SK-N-SH (cell line): ENCODE data around the gene FBXW9. TPM values are rescaled to one million over a fixed set of nuclear protein-coding genes. Genes with fewer than 3 reads are reported as not detected.

Source experiments
- CTCF ChIA-PET: fragments of 300-600, 350-600 bp; formaldehyde crosslinking; extraction: SDS; loops from one replicate; lab custom pipeline; 2021; lab: Yijun Ruan, JAX
- POLR2A ChIA-PET: fragments of 350-600 bp; sonication (Branson Sonifier 250); formaldehyde crosslinking; extraction: SDS; loops from one replicate; lab custom pipeline; 2020; ENCODE audit warnings: antibody characterized with exemption, inconsistent platforms; lab: Yijun Ruan, JAX
- DNase-seq: peaks from one replicate; pipeline ENCODE4 v3.0.0; 2012
- H2AFZ ChIP-seq: fragments of 200-600 bp; sonication (generic); 2 replicates; pipeline ENCODE4 v1.8.1; 2016; ENCODE audit warnings: antibody characterized with exemption, mild to moderate bottlenecking, low read depth
- H3F3A ChIP-seq: fragments of 200-600 bp; sonication (generic); replicated peaks from 2 replicates; pipeline ENCODE3; 2016; ENCODE audit warnings: antibody characterized with exemption, mild to moderate bottlenecking; ENCODE audit not compliant: insufficient read depth
- H3K27ac ChIP-seq, 2 experiments: fragments of 200-500 bp in 1 of 2; fragments of 200-600 bp in 1 of 2; sonication (Bioruptor generic) in 1 of 2; sonication (generic), shearing (Covaris generic) in 1 of 2; 2 replicates each; pipeline versions ENCODE4 v1.5.1 to v1.6.1; 2014 to 2016; ENCODE audit warnings: low read depth in 2 of 2, inconsistent platforms in 1 of 2, low read length in 1 of 2, mild to moderate bottlenecking in 1 of 2, mixed read lengths in 1 of 2
- H3K27me3 ChIP-seq: fragments of 200-600 bp; sonication (generic), shearing (Covaris generic); 2 replicates; pipeline ENCODE4 v1.6.1; 2016; ENCODE audit warnings: mixed run types; ENCODE audit not compliant: insufficient read depth
- H3K36me3 ChIP-seq, 2 experiments: fragments of 200-500 bp in 1 of 2; fragments of 200-600 bp in 1 of 2; sonication (Bioruptor generic) in 1 of 2; sonication (generic) in 1 of 2; replicated peaks in 1 of 2; 2 replicates each; pipeline versions ENCODE3 to v1.5.1; 2014 to 2016; ENCODE audit warnings: low read length in 1 of 2, mild to moderate bottlenecking in 1 of 2; ENCODE audit not compliant: insufficient read depth in 2 of 2, control insufficient read depth in 1 of 2
- H3K4me1 ChIP-seq, 2 experiments: fragments of 200-500 bp in 1 of 2; fragments of 200-600 bp in 1 of 2; sonication (Bioruptor generic) in 1 of 2; sonication (generic), shearing (Covaris generic) in 1 of 2; 2 replicates each; pipeline versions ENCODE4 v1.5.1 to v1.6.1; 2014 to 2016; ENCODE audit warnings: low read depth in 1 of 2, low read length in 1 of 2, mixed run types in 1 of 2; ENCODE audit not compliant: insufficient read depth in 2 of 2, control insufficient read depth in 1 of 2
- H3K4me2 ChIP-seq: fragments of 200-600 bp; sonication (generic), shearing (Covaris generic); 2 replicates; pipeline ENCODE4 v1.6.1; 2017; ENCODE audit warnings: mixed run types
- H3K4me3 ChIP-seq, 2 experiments: fragments of 200-500 bp in 1 of 2; fragments of 200-600 bp in 1 of 2; sonication (Bioruptor generic) in 1 of 2; sonication (generic), shearing (Covaris generic) in 1 of 2; 2 replicates each; pipeline versions ENCODE4 v1.5.1 to v1.8.1; 2014 to 2016; ENCODE audit warnings: low read depth in 2 of 2, inconsistent platforms in 1 of 2, low read length in 1 of 2, mild to moderate bottlenecking in 1 of 2, mixed read lengths in 1 of 2, moderate library complexity in 1 of 2
- H3K79me2 ChIP-seq: fragments of 200-600 bp; sonication (generic); 2 replicates; pipeline ENCODE4 v1.8.1; 2017; ENCODE audit warnings: mild to moderate bottlenecking; ENCODE audit not compliant: insufficient read depth
- H3K9ac ChIP-seq: fragments of 200-600 bp; sonication (generic); 2 replicates; pipeline ENCODE4 v1.6.1; 2017; ENCODE audit warnings: mixed run types
- H3K9me2 ChIP-seq: fragments of 200-600 bp; sonication (generic); 2 replicates; pipeline ENCODE4 v1.6.1; 2017; ENCODE audit warnings: mixed run types
- H3K9me3 ChIP-seq: fragments of 200-600 bp; sonication (generic); 2 replicates; pipeline ENCODE4 v1.6.1; 2017; ENCODE audit warnings: mixed run types, mild to moderate bottlenecking, moderate library complexity
- H4K20me1 ChIP-seq: fragments of 200-600 bp; sonication (generic); 2 replicates; pipeline ENCODE4 v1.6.1; 2017; ENCODE audit warnings: mild to moderate bottlenecking, mixed run types; ENCODE audit not compliant: insufficient read depth
- CHD2 ChIP-seq: fragments of 150-350 bp; IDR thresholded peaks from 2 replicates; pipeline ENCODE4 v1.6.1; 2018; ENCODE audit warnings: low read length; ENCODE audit not compliant: partially characterized antibody
- ELF1 ChIP-seq: IDR thresholded peaks from 2 replicates; pipeline ENCODE4 v1.4.0; 2012
- EP300 ChIP-seq, 2 experiments: IDR thresholded peaks; 2 replicates each; pipeline versions ENCODE4 v1.4.0 to v1.6.1; 2012; ENCODE audit warnings: borderline replicate concordance in 1 of 2, low read depth in 1 of 2, low read length in 1 of 2
- FOSL2 ChIP-seq: IDR thresholded peaks from 2 replicates; pipeline ENCODE4 v1.4.0; 2012; ENCODE audit warnings: low read depth, mild to moderate bottlenecking, moderate library complexity, borderline replicate concordance
- FOXJ3 ChIP-seq: sonication (generic); formaldehyde crosslinking; IDR thresholded peaks from 2 replicates; pipeline ENCODE4 v1.5.1; 2020; ENCODE audit warnings: mild to moderate bottlenecking, missing genetic modification reagents
- GABPA ChIP-seq: IDR thresholded peaks from 2 replicates; pipeline ENCODE4 v1.4.0; 2012; ENCODE audit warnings: low read depth, mild to moderate bottlenecking
- GATA2 ChIP-seq: sonication (generic); formaldehyde crosslinking; IDR thresholded peaks from 2 replicates; pipeline ENCODE4 v1.5.0; 2020; ENCODE audit warnings: mild to moderate bottlenecking, missing genetic modification reagents
- MEF2A ChIP-seq: IDR thresholded peaks from 2 replicates; pipeline ENCODE4 v1.4.0; 2012; ENCODE audit warnings: low read depth, borderline replicate concordance
- MXI1 ChIP-seq: IDR thresholded peaks from 2 replicates; pipeline ENCODE4 v1.6.1; 2012; ENCODE audit warnings: mild to moderate bottlenecking, low read depth, low read length, improper control_type of control experiment
- RXRA ChIP-seq: IDR thresholded peaks from 2 replicates; pipeline ENCODE4 v1.4.0; 2012; ENCODE audit warnings: low read depth, mild to moderate bottlenecking, borderline replicate concordance
- SMC3 ChIP-seq: IDR thresholded peaks from 2 replicates; pipeline ENCODE4 v1.6.1; 2012; ENCODE audit warnings: low read depth, low read length, improper control_type of control experiment
- TAF1 ChIP-seq: IDR thresholded peaks from 2 replicates; pipeline ENCODE4 v1.6.1; 2012; ENCODE audit warnings: low read depth, mild to moderate bottlenecking, low read length, moderate library complexity, borderline replicate concordance
- TCF12 ChIP-seq: IDR thresholded peaks from 2 replicates; pipeline ENCODE4 v1.4.0; 2012
- YY1 ChIP-seq: IDR thresholded peaks from 2 replicates; pipeline ENCODE4 v1.4.0; 2012; ENCODE audit warnings: low read depth, mild to moderate bottlenecking
- WGBS: methylation state at CpG from one replicate; pipeline ENCODE4 v1.1.6; 2017; ENCODE audit warnings: low lambda C conversion rate; 5-methylcytosine and 5-hydroxymethylcytosine counted together
- polyA plus RNA-seq, 3 experiments: library from polyadenylated mRNA; depleted of rRNA; stranded (reverse); fragments of >200 nt; gene quantifications; 2 replicates each; pipeline ENCODE4 v1.2.3, GENCODE V29; 2012
- TF ChIP-seq, protein P1 (sequence below): IDR thresholded peaks from 2 replicates; pipeline ENCODE4 v1.4.0; 2012; ENCODE audit warnings: low read depth, borderline replicate concordance
- TF ChIP-seq, protein P2 (sequence below): IDR thresholded peaks from 2 replicates; pipeline ENCODE4 v1.4.0; 2012; ENCODE audit warnings: low read depth, borderline replicate concordance
- TF ChIP-seq, protein P3 (sequence below): fragments of 150-350 bp; IDR thresholded peaks from 2 replicates; pipeline ENCODE4 v1.6.1; 2016; ENCODE audit warnings: mild to moderate bottlenecking, low read depth, low read length
- TF ChIP-seq, protein P4 (sequence below): IDR thresholded peaks from 2 replicates; pipeline ENCODE4; 2012
- TF ChIP-seq, protein P5 (sequence below): IDR thresholded peaks from 2 replicates; pipeline ENCODE4 v1.6.1; 2012; ENCODE audit warnings: mild to moderate bottlenecking, low read depth, low read length, moderate library complexity

Gene FBXW9
- polyA plus RNA-seq, 1 of the 3 experiments (the other 2 are of a cell fraction): 26.6 TPM

DNA sequence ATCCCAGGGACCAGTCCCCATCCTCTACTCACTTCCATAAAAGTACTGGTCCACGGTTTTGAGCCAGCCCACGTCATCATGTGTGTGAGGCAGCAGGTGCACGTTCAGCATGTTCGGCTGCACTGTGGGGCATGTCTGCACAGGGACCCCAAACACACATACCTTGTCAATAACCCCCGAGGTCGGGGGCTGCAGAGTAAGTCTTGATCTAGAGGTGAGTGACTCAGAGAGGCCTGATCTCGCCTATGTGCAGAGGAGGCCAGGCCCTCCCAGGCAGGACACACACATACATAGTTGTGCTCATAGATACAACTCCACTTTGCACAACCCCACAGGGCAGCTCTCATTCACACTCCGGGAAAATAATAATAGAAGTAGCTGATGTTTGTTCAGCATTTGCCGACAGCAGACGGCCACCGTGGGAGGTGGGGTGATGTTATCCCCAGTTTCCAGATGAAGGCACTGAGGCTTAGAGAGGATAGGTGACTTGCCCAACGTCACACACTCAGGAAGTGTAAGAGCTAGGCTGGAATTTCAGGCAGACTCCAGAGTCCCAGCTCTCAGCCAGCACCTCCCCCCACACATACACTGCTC, 30.7 kb downstream of the FBXW9 start:
- Histone ChIP-seq H3K4me2 (peak overlapping the region; percentile 90), H3F3A (peaks cover 17% of the 10 kb centered on the region), H3K9me2 (no peaks in the 10 kb centered on the region), H3K4me3 (peak overlapping the region; percentile 71 to 94), H4K20me1 (no peaks in the 10 kb centered on the region), H3K36me3 (peaks cover 11 to 16% of the 10 kb centered on the region in 2 experiments), H3K9ac (peak overlapping the region; percentile 82), H3K79me2 (peaks cover 47% of the 10 kb centered on the region), H3K27me3 (no peaks in the 10 kb centered on the region), H3K4me1 (peaks cover 4 to 35% of the 10 kb centered on the region in 2 experiments; a peak in 2 of 4 replicates), H3K27ac (no peak overlapping the region; a peak in 1 of 4 replicates), H3K9me3 (no peaks in the 10 kb centered on the region), H2AFZ (peak overlapping the region; percentile 76)
- ChIA-PET POLR2A (interaction anchor here (0.9 to 1.2 kb wide), 4 partner anchors 11 to 606 kb away, joined by 3 to 6 read pairs (median 4); no protein-coding TSS in a partner anchor), CTCF (interaction anchor here (0.9 to 3.1 kb wide), 10 partner anchors 8 to 742 kb away, joined by 3 to 12 read pairs (median 4); no protein-coding TSS in a partner anchor)
- no peak for DNase-seq
- 33% methylated on average over 5 of the region's 12 CpGs for WGBS
- TF ChIP-seq FOSL2 (no peak), FOXJ3 (CRISPR knock-in tag) (no peak), EP300 (IDR thresholded peaks at IDR 0.05; ENCODE audit: borderline replicate concordance in 1 of 2, low read depth in 1 of 2, low read length in 1 of 2) (no peak), ELF1 (no peak), CHD2 (no peak), MXI1 (no peak), RXRA (no peak), YY1 (no peak), GATA2 (CRISPR knock-in tag) (no peak), GABPA (no peak), MEF2A (no peak), SMC3 (no peak), TAF1 (no peak), TCF12 (no peak)
- TF ChIP-seq, protein P1, sequence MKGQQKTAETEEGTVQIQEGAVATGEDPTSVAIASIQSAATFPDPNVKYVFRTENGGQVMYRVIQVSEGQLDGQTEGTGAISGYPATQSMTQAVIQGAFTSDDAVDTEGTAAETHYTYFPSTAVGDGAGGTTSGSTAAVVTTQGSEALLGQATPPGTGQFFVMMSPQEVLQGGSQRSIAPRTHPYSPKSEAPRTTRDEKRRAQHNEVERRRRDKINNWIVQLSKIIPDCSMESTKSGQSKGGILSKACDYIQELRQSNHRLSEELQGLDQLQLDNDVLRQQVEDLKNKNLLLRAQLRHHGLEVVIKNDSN: no peak
- TF ChIP-seq, protein P2, sequence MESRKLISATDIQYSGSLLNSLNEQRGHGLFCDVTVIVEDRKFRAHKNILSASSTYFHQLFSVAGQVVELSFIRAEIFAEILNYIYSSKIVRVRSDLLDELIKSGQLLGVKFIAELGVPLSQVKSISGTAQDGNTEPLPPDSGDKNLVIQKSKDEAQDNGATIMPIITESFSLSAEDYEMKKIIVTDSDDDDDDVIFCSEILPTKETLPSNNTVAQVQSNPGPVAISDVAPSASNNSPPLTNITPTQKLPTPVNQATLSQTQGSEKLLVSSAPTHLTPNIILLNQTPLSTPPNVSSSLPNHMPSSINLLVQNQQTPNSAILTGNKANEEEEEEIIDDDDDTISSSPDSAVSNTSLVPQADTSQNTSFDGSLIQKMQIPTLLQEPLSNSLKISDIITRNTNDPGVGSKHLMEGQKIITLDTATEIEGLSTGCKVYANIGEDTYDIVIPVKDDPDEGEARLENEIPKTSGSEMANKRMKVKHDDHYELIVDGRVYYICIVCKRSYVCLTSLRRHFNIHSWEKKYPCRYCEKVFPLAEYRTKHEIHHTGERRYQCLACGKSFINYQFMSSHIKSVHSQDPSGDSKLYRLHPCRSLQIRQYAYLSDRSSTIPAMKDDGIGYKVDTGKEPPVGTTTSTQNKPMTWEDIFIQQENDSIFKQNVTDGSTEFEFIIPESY: no peak
- TF ChIP-seq, protein P3, sequence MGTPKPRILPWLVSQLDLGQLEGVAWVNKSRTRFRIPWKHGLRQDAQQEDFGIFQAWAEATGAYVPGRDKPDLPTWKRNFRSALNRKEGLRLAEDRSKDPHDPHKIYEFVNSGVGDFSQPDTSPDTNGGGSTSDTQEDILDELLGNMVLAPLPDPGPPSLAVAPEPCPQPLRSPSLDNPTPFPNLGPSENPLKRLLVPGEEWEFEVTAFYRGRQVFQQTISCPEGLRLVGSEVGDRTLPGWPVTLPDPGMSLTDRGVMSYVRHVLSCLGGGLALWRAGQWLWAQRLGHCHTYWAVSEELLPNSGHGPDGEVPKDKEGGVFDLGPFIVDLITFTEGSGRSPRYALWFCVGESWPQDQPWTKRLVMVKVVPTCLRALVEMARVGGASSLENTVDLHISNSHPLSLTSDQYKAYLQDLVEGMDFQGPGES: no peak
- TF ChIP-seq, protein P4, sequence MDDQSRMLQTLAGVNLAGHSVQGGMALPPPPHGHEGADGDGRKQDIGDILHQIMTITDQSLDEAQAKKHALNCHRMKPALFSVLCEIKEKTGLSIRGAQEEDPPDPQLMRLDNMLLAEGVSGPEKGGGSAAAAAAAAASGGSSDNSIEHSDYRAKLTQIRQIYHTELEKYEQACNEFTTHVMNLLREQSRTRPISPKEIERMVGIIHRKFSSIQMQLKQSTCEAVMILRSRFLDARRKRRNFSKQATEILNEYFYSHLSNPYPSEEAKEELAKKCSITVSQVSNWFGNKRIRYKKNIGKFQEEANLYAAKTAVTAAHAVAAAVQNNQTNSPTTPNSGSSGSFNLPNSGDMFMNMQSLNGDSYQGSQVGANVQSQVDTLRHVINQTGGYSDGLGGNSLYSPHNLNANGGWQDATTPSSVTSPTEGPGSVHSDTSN: no peak
- TF ChIP-seq, protein P5, sequence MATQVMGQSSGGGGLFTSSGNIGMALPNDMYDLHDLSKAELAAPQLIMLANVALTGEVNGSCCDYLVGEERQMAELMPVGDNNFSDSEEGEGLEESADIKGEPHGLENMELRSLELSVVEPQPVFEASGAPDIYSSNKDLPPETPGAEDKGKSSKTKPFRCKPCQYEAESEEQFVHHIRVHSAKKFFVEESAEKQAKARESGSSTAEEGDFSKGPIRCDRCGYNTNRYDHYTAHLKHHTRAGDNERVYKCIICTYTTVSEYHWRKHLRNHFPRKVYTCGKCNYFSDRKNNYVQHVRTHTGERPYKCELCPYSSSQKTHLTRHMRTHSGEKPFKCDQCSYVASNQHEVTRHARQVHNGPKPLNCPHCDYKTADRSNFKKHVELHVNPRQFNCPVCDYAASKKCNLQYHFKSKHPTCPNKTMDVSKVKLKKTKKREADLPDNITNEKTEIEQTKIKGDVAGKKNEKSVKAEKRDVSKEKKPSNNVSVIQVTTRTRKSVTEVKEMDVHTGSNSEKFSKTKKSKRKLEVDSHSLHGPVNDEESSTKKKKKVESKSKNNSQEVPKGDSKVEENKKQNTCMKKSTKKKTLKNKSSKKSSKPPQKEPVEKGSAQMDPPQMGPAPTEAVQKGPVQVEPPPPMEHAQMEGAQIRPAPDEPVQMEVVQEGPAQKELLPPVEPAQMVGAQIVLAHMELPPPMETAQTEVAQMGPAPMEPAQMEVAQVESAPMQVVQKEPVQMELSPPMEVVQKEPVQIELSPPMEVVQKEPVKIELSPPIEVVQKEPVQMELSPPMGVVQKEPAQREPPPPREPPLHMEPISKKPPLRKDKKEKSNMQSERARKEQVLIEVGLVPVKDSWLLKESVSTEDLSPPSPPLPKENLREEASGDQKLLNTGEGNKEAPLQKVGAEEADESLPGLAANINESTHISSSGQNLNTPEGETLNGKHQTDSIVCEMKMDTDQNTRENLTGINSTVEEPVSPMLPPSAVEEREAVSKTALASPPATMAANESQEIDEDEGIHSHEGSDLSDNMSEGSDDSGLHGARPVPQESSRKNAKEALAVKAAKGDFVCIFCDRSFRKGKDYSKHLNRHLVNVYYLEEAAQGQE: no peak
